DOHH2 (cell line): ENCODE measurements around the gene RPL36A.

Source experiments
- EZH2phosphoT487 ChIP-seq: fragments of 200-600 bp; sonication (generic); IDR thresholded peaks from 2 replicates; pipeline ENCODE4 v1.6.1; 2017; ENCODE audit warnings: borderline replicate concordance, mild to moderate bottlenecking, antibody characterized with exemption, low read length, moderate library complexity, mixed read lengths
- TF ChIP-seq, protein P1 (sequence below): fragments of 200-600 bp; sonication (generic); IDR thresholded peaks from one replicate; pipeline ENCODE4 v1.5.1; 2014; ENCODE audit warnings: antibody characterized with exemption, mild to moderate bottlenecking, low read depth, low read length; ENCODE audit not compliant: poor library complexity, severe bottlenecking

DNA sequence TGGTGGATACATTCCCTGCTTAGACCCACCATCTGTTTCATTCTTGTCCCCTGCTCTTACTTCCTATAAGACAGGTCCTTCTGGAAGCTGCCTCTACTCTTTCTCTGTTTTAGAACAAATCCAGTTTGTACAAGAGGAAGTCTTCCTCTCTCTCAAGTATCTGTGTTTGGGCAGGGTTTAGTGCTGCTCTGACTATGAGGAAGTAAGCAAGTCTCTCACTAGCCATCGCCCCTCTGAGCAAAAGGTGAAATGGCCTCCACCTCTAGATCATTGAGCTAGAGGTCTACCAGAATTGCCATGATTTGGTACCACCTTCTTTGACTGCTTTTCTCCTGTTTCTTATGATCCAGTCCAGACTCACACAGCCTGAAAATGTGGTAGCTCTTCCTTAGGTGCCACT, 13.3 kb upstream of the RPL36A start:
- TF ChIP-seq, protein P1, sequence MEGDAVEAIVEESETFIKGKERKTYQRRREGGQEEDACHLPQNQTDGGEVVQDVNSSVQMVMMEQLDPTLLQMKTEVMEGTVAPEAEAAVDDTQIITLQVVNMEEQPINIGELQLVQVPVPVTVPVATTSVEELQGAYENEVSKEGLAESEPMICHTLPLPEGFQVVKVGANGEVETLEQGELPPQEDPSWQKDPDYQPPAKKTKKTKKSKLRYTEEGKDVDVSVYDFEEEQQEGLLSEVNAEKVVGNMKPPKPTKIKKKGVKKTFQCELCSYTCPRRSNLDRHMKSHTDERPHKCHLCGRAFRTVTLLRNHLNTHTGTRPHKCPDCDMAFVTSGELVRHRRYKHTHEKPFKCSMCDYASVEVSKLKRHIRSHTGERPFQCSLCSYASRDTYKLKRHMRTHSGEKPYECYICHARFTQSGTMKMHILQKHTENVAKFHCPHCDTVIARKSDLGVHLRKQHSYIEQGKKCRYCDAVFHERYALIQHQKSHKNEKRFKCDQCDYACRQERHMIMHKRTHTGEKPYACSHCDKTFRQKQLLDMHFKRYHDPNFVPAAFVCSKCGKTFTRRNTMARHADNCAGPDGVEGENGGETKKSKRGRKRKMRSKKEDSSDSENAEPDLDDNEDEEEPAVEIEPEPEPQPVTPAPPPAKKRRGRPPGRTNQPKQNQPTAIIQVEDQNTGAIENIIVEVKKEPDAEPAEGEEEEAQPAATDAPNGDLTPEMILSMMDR, result no peak
- no peak for TF ChIP-seq EZH2phosphoT487
